Sigmoid colon (tissue), 4 donors: ENCODE measurements around the gene NRG3.

Experiments
- POLR2A ChIP-seq, 2 donors: fragments of 450-650 bp; IDR thresholded peaks; one replicate each; pipeline ENCODE4 v1.6.1; 2016; ENCODE audit warnings: antibody characterized with exemption in 2 of 2, mild to moderate bottlenecking in 2 of 2, moderate library complexity in 2 of 2
- POLR2AphosphoS5 ChIP-seq, 4 donors: sonication (generic); formaldehyde crosslinking; IDR thresholded peaks; one replicate each; pipeline ENCODE4 v1.6.1; 2017; ENCODE audit warnings: antibody characterized with exemption in 4 of 4
- TF ChIP-seq, protein P1 (sequence below), 4 experiments: fragments of 450-650 bp in 3 of 4; fragments of 200-600 bp in 1 of 4; IDR thresholded peaks; one replicate each; pipeline ENCODE4 v1.5.1; 2016 to 2019; ENCODE audit warnings: antibody characterized with exemption in 4 of 4, mild to moderate bottlenecking in 3 of 4, moderate library complexity in 2 of 4

DNA sequence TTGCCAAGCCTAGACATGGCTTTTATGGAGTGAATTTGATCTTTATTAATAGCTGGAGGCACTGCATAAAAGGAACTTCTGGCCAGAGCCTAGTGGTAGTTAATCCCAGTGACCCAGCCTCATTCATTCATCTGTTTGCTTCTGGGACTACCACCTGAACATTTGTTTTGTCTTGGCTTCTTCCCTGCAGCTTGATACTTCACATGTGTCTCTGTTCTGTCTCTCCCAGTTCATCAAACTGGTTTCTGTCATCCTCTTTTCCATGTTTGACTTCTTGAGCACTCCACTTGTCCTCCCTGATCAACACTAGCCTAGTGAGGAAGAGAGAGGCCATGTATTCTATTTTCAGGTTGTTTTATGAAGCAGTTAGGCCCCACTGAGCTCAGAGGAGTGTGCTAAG, 163.6 kb downstream of the NRG3 start:
- TF ChIP-seq, protein P1, sequence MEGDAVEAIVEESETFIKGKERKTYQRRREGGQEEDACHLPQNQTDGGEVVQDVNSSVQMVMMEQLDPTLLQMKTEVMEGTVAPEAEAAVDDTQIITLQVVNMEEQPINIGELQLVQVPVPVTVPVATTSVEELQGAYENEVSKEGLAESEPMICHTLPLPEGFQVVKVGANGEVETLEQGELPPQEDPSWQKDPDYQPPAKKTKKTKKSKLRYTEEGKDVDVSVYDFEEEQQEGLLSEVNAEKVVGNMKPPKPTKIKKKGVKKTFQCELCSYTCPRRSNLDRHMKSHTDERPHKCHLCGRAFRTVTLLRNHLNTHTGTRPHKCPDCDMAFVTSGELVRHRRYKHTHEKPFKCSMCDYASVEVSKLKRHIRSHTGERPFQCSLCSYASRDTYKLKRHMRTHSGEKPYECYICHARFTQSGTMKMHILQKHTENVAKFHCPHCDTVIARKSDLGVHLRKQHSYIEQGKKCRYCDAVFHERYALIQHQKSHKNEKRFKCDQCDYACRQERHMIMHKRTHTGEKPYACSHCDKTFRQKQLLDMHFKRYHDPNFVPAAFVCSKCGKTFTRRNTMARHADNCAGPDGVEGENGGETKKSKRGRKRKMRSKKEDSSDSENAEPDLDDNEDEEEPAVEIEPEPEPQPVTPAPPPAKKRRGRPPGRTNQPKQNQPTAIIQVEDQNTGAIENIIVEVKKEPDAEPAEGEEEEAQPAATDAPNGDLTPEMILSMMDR (IDR thresholded peaks at IDR 0.05): no peak
- TF ChIP-seq POLR2A (IDR thresholded peaks at IDR 0.05) (no peak), POLR2AphosphoS5 (IDR thresholded peaks at IDR 0.05) (peak in 2 of 4 donors; percentile 64 to 77)
